ENCODE measurements around the gene USH2A. TPM values are rescaled to one million over a fixed set of nuclear protein-coding genes. Genes with fewer than 3 reads are reported as not detected.

Gene USH2A
- total RNA-seq, 3 donors from 2014 or later = 0.03 to 0.17 TPM; not detected in 1

DNA sequence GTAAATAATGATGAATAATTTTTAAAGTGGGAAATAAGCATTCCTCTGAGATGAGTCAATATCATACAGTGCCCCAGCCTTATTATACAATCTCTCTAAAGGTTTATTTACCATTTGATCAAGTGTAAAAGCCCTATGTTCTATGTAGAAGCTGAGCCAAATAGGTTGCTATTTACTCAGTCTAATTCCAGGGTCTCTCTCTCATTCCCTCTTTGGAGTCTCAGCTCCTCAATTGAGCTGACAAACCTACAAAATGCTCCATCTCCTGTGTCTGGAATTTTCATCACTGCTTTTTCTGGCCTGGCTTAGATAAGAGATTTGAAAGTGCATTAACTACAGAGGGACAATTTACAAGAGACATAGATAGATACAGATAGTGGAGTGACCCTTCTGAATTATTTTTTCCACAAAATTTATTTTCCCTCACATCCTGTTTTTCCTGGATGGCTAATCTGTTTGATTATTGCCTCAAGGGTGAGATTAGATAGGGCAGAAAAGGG is 24.8 kb upstream of the USH2A start:
- no peak for DNase-seq
- intact Hi-C loops (cut with DNase I, micrococcal nuclease) = no loop called here
- H3K4me1 ChIP-seq (ENCODE audit: low read depth) = no peaks in the 10 kb centered on the region
- H3K36me3 ChIP-seq (ENCODE audit: low read depth) = no peaks in the 10 kb centered on the region
- H3K9me3 ChIP-seq = no peaks in the 10 kb centered on the region
- TF ChIP-seq, protein P1, sequence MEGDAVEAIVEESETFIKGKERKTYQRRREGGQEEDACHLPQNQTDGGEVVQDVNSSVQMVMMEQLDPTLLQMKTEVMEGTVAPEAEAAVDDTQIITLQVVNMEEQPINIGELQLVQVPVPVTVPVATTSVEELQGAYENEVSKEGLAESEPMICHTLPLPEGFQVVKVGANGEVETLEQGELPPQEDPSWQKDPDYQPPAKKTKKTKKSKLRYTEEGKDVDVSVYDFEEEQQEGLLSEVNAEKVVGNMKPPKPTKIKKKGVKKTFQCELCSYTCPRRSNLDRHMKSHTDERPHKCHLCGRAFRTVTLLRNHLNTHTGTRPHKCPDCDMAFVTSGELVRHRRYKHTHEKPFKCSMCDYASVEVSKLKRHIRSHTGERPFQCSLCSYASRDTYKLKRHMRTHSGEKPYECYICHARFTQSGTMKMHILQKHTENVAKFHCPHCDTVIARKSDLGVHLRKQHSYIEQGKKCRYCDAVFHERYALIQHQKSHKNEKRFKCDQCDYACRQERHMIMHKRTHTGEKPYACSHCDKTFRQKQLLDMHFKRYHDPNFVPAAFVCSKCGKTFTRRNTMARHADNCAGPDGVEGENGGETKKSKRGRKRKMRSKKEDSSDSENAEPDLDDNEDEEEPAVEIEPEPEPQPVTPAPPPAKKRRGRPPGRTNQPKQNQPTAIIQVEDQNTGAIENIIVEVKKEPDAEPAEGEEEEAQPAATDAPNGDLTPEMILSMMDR (IDR thresholded peaks at IDR 0.05) = no peak
- no peak overlapping the region for H3K4me3 ChIP-seq
- ATAC-seq = no peak

DNA sequence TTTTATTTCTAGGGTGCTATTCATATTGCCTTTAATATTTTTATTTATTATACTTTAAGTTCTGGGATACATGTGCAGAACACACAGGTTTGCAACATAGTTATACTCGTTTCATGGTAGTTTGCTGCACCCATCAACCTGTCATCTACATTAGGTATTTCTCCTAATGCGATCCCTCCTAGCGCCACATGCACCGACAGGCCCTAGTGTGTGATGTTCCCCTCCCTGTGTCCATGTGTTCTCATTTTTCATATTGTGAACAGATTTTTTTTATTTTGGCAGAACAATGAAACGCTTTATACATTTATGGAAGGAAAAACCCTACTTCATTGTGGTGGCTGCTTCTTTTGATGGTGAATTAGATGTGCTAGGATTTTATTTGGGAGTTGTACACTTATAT is 14.4 kb upstream of the USH2A start:
- no peaks in the 10 kb centered on the region for H3K9me3 ChIP-seq

DNA sequence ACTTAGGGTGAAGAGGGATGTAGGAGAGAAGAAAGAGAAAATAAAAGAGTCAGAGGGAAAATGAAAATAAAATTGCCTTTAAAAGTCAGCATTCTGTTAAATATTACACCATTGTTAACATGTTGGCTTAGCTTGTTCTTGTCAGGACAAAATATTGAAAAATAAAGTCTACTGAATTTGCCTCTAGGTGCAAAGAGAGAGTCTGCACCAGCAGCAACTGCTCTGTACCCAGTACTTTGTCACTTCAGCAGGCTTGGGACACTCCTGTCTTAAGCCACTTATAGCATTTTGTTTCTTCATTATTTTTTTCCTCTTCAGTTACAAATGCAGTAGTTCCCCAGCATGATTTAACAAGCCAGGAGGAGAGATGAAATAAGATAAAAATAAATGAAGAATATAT is 11.0 kb upstream of the USH2A start:
- DNase-seq (no peak), ATAC-seq (no peak)
- intact Hi-C loops (cut with DNase I, micrococcal nuclease) = no loop called here
- Histone ChIP-seq H3K36me3 (ENCODE audit: low read depth) (no peaks in the 10 kb centered on the region), H3K4me1 (ENCODE audit: low read depth) (no peaks in the 10 kb centered on the region), H3K4me3 (no peak overlapping the region), H3K9me3 (no peaks in the 10 kb centered on the region)
- TF ChIP-seq, protein P1 (IDR thresholded peaks at IDR 0.05) = no peak

More for the DNA sequence above, 14.4 kb upstream of the USH2A start:
- ATAC-seq (no peak), DNase-seq (no peak)
- no peaks in the 10 kb centered on the region for H3K4me1 ChIP-seq (ENCODE audit: low read depth)
- TF ChIP-seq, protein P1 (IDR thresholded peaks at IDR 0.05) = no peak
- no peaks in the 10 kb centered on the region for H3K36me3 ChIP-seq (ENCODE audit: low read depth)
- H3K4me3 ChIP-seq = no peak overlapping the region
- intact Hi-C loops (cut with DNase I, micrococcal nuclease) = no loop called here

DNA sequence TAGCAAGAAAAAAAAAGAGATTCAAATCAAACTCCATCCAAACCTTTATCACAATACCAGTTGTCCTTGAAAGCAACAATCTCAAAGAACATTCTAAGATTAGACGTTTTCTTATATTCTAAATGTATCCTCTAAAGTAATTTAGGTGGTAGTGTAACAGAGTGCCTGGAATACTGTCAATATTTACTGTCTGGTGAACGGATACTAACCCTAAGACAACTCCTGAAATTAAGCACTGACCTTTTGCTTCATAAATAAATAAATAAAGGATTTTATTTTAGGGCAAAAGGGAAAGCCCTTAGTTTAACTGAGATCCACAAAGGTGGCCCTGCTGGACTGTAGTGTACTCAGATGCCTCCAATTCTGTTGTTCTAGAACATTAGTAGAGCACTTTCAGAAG is 9.9 kb upstream of the USH2A start:
- no peaks in the 10 kb centered on the region for H3K4me1 ChIP-seq (ENCODE audit: low read depth)
- DNase-seq (no peak), ATAC-seq (no peak)
- intact Hi-C loops (cut with DNase I, micrococcal nuclease) = no loop called here
- TF ChIP-seq, protein P1 (IDR thresholded peaks at IDR 0.05) = no peak
- no peaks in the 10 kb centered on the region for H3K9me3 ChIP-seq
- no peaks in the 10 kb centered on the region for H3K36me3 ChIP-seq (ENCODE audit: low read depth)
- H3K4me3 ChIP-seq = no peak overlapping the region

DNA sequence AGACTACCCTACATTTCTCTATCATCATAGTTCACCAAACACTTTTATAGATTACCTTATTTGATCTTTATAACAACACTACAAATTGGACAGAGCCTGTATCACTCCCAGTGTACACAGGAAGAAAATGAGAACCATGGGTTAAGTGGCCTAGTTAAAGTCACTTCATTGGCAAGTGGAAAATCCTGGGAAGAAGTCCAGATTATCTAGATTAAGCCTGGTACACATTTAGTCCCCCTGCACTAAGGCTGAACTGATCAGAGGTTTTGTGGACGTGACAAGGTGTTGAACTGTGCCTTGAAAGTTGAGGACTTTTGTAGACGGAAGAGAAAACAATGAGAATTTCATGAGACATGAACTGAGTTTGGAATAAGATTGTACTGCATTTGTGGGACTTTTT is 7.5 kb upstream of the USH2A start:
- TF ChIP-seq, protein P1 (IDR thresholded peaks at IDR 0.05) = no peak
- intact Hi-C loops (cut with DNase I, micrococcal nuclease) = no loop called here
- DNase-seq (no peak), ATAC-seq (no peak)
- H3K4me3 ChIP-seq = no peak overlapping the region
- H3K4me1 ChIP-seq (ENCODE audit: low read depth) = no peaks in the 10 kb centered on the region
- no peaks in the 10 kb centered on the region for H3K9me3 ChIP-seq
- H3K36me3 ChIP-seq (ENCODE audit: low read depth) = no peaks in the 10 kb centered on the region

DNA sequence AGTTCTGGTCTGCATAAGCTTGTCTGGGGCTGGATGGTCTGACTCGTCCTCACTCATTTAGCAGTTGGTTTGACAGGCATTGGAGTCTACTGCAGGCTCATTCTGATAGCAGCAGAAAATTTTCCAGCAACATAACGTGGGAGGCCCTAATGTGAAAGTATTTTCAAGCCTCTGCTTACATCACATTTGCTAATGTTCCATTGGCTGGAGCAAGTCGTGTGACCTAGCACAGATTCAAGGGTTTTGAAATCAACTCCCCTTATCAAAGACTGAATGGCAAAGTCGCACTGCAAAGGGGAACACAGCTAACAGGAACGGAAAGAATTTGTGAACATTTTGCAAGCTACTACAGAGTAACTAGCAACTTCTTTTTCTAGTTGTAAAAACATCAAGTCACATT is 2.3 kb upstream of the USH2A start:
- no peaks in the 10 kb centered on the region for H3K9me3 ChIP-seq
- intact Hi-C loops (cut with DNase I, micrococcal nuclease) = no loop called here
- ATAC-seq (no peak), DNase-seq (no peak)
- no peaks in the 10 kb centered on the region for H3K36me3 ChIP-seq (ENCODE audit: low read depth)
- H3K4me3 ChIP-seq = no peak overlapping the region
- TF ChIP-seq, protein P1 (IDR thresholded peaks at IDR 0.05) = no peak
- H3K4me1 ChIP-seq (ENCODE audit: low read depth) = no peaks in the 10 kb centered on the region
